ENCODE results near the gene INCENP. TPM values are rescaled to one million over a fixed set of nuclear protein-coding genes. Genes with fewer than 3 reads are reported as not detected.

Gene INCENP
- total and polyA plus RNA-seq, 10 of the 15 experiments (the other 5 are each of a cell fraction or from before 2014, with no cell fraction given), result 1.4 to 96.8 (median 29.0) TPM

DNA sequence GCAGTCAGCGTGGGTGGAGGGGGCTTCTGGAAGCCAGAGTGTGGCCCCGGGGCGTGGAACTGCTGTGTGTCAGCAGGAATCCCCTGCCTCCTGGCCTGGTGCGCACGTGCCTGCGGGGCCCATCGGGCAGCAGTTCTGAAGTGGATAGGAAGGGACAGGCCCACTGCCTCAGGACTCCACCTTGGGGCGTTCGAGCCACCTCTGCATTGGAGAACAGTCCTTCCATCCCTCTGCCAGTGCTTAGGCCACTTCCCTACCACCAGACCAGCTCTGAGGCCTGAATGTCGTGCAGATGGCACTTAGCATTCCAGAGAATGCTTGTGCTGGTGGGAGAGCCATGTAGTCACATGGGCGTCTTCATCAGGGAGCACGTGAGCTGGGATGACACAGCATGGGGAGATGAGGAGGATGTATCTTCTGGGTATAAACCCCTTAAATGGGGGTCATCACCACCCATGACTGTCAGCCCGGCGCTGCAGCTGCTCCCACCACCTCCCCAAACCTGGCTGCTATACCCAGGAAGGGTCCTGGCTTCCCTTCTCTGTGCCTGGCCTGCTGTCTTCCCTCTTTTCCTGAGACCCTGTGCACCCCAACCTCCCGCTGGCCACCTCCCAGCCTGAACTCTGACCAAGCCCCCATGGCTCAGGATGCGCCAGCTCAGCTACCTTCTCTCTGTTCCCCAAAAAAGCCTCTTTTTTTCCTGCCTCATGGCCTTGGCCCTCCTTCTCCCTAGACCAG lies 9.7 kb downstream of the INCENP start:
- ATAC-seq, result no peak
- RAD21 ChIA-PET (ENCODE audit: unreplicated experiment), result interaction anchor here (0.8 kb wide), 1 partner anchor 51 kb away, joined by 3 read pairs; no protein-coding TSS in a partner anchor

More for the DNA sequence above, 9.7 kb downstream of the INCENP start:
- no peak overlapping the region; the same call in 1 of the 2 replicates for H3K27ac ChIP-seq (ENCODE audit: control insufficient read depth, insufficient read depth)
- intact Hi-C loops (cut with micrococcal nuclease; ENCODE audit: unreplicated experiment), result no loop called here
- no peak for TF ChIP-seq SUPT20H (IDR thresholded peaks at IDR 0.05; ENCODE audit: borderline replicate concordance, control insufficient read depth, low read depth, low read length)
- TF ChIP-seq CBX3 (IDR thresholded peaks at IDR 0.05; ENCODE audit: borderline replicate concordance, low read depth), result no peak
- TF ChIP-seq BMI1 (IDR thresholded peaks at IDR 0.05; ENCODE audit: borderline replicate concordance), result no peak
- TF ChIP-seq SREBF2 (IDR thresholded peaks at IDR 0.05; ENCODE audit: low read length), result no peak
- TF ChIP-seq, protein P1, sequence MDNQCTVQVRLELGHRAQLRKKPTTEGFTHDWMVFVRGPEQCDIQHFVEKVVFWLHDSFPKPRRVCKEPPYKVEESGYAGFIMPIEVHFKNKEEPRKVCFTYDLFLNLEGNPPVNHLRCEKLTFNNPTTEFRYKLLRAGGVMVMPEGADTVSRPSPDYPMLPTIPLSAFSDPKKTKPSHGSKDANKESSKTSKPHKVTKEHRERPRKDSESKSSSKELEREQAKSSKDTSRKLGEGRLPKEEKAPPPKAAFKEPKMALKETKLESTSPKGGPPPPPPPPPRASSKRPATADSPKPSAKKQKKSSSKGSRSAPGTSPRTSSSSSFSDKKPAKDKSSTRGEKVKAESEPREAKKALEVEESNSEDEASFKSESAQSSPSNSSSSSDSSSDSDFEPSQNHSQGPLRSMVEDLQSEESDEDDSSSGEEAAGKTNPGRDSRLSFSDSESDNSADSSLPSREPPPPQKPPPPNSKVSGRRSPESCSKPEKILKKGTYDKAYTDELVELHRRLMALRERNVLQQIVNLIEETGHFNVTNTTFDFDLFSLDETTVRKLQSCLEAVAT (IDR thresholded peaks at IDR 0.05), result no peak
- no peak for TF ChIP-seq MEF2B (IDR thresholded peaks at IDR 0.05; ENCODE audit: partially characterized antibody, poor library complexity, severe bottlenecking)
- no peak for TF ChIP-seq SP1 (IDR thresholded peaks at IDR 0.05; ENCODE audit: low read depth, low read length)
- TF ChIP-seq ZBED1 (IDR thresholded peaks at IDR 0.05; ENCODE audit: borderline replicate concordance), result no peak
- TF ChIP-seq, protein P2, sequence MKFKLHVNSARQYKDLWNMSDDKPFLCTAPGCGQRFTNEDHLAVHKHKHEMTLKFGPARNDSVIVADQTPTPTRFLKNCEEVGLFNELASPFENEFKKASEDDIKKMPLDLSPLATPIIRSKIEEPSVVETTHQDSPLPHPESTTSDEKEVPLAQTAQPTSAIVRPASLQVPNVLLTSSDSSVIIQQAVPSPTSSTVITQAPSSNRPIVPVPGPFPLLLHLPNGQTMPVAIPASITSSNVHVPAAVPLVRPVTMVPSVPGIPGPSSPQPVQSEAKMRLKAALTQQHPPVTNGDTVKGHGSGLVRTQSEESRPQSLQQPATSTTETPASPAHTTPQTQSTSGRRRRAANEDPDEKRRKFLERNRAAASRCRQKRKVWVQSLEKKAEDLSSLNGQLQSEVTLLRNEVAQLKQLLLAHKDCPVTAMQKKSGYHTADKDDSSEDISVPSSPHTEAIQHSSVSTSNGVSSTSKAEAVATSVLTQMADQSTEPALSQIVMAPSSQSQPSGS (IDR thresholded peaks at IDR 0.05; ENCODE audit: low read length), result no peak
- TF ChIP-seq SIN3A (IDR thresholded peaks at IDR 0.05; ENCODE audit: low read depth, low read length), result no peak
- TF ChIP-seq, protein P3, sequence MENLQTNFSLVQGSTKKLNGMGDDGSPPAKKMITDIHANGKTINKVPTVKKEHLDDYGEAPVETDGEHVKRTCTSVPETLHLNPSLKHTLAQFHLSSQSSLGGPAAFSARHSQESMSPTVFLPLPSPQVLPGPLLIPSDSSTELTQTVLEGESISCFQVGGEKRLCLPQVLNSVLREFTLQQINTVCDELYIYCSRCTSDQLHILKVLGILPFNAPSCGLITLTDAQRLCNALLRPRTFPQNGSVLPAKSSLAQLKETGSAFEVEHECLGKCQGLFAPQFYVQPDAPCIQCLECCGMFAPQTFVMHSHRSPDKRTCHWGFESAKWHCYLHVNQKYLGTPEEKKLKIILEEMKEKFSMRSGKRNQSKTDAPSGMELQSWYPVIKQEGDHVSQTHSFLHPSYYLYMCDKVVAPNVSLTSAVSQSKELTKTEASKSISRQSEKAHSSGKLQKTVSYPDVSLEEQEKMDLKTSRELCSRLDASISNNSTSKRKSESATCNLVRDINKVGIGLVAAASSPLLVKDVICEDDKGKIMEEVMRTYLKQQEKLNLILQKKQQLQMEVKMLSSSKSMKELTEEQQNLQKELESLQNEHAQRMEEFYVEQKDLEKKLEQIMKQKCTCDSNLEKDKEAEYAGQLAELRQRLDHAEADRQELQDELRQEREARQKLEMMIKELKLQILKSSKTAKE (IDR thresholded peaks at IDR 0.05; ENCODE audit: low read depth, poor library complexity, severe bottlenecking), result no peak
- no peak for TF ChIP-seq JUND (IDR thresholded peaks at IDR 0.05; ENCODE audit: low read depth, low read length)
- TF ChIP-seq ETV6 (conservative IDR thresholded peaks at IDR 0.05 in 1 of 2, IDR thresholded peaks at IDR 0.05 in 1 of 2; ENCODE audit: borderline replicate concordance in 1 of 2, low read depth in 1 of 2), result no peak
- no peak for TF ChIP-seq RFX5 (IDR thresholded peaks at IDR 0.05; ENCODE audit: low read depth, low read length)
- no peak for TF ChIP-seq ATF7 (IDR thresholded peaks at IDR 0.05; ENCODE audit: low read depth)
- TF ChIP-seq EGR1 (IDR thresholded peaks at IDR 0.05; ENCODE audit: borderline replicate concordance in 1 of 2, low read depth in 2 of 2, low read length in 2 of 2), result no peak
- no TSS peak for BruUV-seq (replicated peaks)
- no peak overlapping the region for H3K4me3 ChIP-seq
- H4K20me1 ChIP-seq (ENCODE audit: control insufficient read depth, insufficient read depth), result no peaks in the 10 kb centered on the region
- ChIA-PET SMC1A (ENCODE audit: uncharacterized antibody, unreplicated experiment) (no interaction called here), POLR2A (no interaction called here), CTCF (interaction anchor here (1.4 to 1.8 kb wide), 2 partner anchors 25 to 52 kb away, joined by 5 to 7 read pairs; no protein-coding TSS in a partner anchor)
- FAIRE-seq (no peak), DNase-seq (ENCODE audit: low read depth, low spot score) (no peak)
- H3K9ac ChIP-seq (ENCODE audit: control insufficient read depth, insufficient read depth, low read length), result no peak overlapping the region
- H3K9me3 ChIP-seq (replicated peaks; ENCODE audit: control insufficient read depth, insufficient read depth, low read length), result no peaks in the 10 kb centered on the region
- WGBS (ENCODE audit: insufficient coverage, insufficient replicate concordance, low lambda C conversion rate, missing lambda C conversion rate), result 73% methylated on average over 14 of the region's 16 CpGs
- H3K4me2 ChIP-seq (ENCODE audit: control insufficient read depth, insufficient read depth), result no peak overlapping the region
- peaks cover 46% of the 10 kb centered on the region for H3K79me2 ChIP-seq (ENCODE audit: control insufficient read depth, insufficient read depth, low read length)
- no peaks in the 10 kb centered on the region; the same call in 1 of the 2 replicates for H3K4me1 ChIP-seq (ENCODE audit: control insufficient read depth, insufficient read depth, low read length)
- no peak overlapping the region for H2AFZ ChIP-seq (ENCODE audit: control insufficient read depth, low read depth, low read length)
- in situ Hi-C loops (cut with MboI), result no loop called here
- peaks cover 33 to 50% of the 10 kb centered on the region in 2 experiments for H3K36me3 ChIP-seq (ENCODE audit: control insufficient read depth in 2 of 2, insufficient read depth in 2 of 2, low read length in 1 of 2)
- no peaks in the 10 kb centered on the region for H3K27me3 ChIP-seq (replicated peaks in 1 of 2; ENCODE audit: control insufficient read depth in 2 of 2, insufficient read depth in 2 of 2, low read length in 1 of 2)
